ENCODE results near the gene HOXB8.

The HOXB8 gene

DNA sequence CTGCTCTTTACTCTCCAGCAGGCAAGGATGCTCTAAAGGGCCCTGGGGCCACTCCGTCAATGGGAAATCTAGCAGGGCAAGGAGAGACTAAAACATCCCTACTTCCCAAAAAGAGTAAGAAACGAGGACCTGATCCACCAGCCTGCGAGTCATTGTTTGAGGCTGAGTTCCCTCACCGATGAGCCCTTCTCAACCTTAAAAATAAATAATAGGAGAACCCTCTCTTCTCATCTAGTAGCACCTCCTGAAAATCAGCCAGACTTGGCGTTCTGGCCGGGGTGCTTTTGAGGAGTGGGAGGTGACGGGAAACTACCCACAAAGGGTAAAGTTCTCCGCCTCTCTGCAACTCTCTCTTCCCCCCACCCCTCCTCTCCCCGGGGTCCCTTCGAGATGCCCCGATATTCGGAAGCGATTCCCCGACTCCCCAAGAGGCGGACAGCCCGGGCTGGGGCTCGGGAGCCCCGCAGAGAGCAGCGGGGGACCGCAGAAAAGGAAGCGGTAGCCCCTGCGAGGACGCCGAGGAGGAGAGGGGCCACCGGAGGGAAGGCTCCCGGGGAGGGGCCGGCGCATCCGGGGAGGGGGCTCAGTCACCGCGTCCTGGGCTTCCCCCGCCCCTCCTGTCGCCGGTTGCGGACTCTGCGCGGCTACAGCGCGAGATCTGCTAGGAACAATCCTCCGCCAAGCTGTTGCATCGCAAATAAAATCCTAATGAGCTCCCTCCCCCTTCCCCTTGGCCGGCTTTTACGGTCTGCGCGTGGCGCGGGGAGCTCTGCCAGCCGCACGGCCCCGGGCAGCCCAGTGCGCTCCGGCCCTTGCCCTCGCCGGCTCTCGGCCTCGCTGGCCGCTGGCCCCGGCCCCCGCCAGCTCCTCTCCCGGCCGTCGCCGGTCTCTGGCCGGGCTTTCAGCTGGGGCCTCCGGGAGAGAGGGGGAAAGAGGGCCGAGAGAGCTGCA, 9.7 kb upstream of the HOXB8 start:
- DNase-seq (ENCODE audit: low spot score) = no peak

DNA sequence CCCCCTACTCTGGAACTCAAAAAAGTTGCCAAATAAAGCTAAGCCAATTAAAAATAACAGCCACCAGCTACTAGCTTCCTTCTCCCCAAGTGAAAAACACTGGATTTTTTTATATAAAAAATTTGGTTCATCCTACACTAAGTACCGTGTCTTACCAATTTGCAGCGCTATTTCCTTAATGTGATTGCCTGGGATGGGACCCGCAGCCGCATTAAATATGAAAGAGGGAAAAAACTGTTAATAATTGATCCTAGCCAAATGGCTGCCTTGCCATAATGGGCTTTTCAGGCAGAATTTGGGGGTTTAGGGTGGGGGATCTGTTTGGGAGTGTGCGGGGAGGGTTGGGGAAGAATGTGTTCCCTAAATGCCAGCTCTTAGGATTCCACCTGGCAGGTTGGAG, 9.0 kb upstream of the HOXB8 start:
- DNase-seq (ENCODE audit: low spot score) = no peak

DNA sequence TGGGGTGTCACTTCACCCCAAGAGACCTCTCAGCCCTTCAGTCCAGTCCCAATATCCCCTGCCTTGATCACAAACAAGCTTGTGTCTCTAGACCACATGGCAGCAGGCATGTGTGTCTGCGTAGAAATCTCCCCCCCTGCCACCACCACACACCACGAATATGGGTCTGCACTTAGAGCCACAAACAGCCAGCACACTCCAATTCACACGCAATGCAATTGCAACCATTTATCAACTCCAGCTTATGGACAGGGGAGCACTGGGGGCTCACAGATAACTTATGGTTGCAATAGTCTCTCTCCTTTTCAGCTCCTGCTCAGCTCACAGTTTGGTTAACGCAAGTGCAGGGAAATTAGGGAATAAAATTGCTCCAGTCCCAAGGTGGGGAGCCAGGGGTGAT, 8.5 kb upstream of the HOXB8 start:
- DNase-seq (ENCODE audit: low spot score) = no peak

DNA sequence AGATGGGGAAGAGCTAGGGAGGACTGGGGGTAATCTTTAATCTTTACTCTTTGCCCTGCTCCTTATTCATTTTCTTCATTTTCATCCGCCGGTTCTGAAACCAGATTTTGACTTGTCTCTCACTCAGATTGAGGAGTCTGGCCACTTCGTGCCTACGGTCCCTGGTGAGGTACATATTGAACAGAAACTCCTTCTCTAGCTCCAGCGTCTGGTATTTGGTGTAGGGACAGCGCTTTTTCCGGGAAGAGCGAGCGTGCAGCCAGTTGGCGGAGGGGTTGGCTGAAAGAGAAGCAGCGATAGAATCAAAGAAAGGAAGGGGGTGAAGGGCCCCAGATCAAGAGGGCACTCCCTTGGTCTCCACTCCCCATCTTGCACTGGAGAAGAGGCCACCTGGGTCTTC, 7.8 kb upstream of the HOXB8 start:
- no peak for DNase-seq (ENCODE audit: low spot score)

DNA sequence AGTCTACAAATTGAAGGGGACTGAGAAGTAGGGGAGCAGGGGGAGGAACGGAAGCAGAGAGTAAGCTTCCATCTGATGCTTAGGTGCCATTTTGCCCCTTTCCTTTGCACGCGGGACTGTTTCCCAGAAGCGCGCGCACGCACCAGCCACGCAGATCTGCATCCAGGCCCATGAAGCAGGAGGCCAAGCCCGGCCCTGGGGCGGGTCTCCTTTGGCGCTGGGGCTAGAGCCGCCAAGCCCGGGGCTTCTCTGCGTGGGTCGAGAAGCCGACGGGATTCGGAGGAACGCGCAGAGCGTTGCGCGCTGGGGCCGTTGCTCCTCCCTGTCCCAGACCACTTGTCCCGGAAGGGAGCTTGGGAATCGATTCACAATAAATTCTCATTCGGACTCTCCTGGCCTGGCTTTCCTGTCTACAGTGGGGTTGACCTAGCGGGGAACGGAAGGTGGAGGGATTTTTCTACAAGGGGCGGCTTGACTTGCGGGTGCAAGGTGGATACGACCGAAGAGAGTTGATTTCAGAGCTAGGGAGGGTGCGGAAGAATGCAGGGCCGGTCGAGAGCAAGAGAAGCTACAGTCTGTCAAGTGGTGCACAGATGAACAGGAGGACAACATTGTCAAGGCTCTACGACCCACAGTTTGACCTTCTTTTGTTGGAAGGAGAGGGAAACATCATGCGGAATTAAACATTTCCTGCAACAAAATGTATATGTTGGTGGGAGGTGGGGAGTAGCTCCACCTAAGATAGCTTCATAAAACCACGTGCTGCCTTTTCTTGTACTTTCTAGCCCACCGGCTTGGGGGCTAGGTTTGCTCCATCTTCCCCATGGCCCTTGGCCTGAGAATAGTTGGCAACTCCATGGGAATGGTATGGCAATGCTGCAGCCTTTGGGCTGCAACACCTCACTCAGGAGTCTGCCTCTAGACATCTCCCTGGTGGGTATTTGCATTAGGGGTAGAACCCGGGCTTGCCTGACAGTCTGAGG, 6.6 kb upstream of the HOXB8 start:
- no peak for DNase-seq (ENCODE audit: low spot score)

DNA sequence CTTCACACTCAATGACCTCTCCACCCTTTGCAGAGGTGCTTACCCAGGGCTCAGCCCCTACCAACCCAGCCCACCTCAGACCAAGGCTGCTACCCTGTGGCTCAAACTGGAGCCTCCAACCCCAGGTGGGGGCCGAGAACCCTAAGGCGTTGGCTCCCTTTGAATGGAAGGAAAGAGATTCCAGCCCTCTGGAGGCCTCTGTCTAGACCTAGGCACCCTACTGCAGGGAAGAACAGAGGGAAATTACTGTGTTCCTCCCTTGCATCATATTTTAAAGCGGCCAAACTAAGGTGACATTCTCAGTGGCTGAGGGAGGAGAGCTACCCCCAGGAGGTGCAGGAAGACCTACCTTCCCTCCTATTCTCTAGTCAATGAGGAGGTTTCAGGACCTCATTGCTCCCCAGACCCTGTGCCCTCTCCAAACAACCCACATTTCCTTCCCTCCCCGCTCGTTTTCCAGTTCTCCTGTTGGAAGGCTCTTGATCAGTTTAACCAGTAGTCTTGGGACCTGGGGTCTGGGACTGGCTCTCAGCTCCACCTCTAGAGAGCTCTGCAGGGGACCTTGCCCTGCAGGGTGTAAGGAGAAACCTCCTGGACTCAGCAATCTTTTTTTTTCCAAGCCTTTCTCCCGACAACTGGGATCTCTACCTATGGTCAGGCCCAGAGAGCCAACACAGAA, 5.5 kb upstream of the HOXB8 start:
- DNase-seq (ENCODE audit: low spot score) = no peak

DNA sequence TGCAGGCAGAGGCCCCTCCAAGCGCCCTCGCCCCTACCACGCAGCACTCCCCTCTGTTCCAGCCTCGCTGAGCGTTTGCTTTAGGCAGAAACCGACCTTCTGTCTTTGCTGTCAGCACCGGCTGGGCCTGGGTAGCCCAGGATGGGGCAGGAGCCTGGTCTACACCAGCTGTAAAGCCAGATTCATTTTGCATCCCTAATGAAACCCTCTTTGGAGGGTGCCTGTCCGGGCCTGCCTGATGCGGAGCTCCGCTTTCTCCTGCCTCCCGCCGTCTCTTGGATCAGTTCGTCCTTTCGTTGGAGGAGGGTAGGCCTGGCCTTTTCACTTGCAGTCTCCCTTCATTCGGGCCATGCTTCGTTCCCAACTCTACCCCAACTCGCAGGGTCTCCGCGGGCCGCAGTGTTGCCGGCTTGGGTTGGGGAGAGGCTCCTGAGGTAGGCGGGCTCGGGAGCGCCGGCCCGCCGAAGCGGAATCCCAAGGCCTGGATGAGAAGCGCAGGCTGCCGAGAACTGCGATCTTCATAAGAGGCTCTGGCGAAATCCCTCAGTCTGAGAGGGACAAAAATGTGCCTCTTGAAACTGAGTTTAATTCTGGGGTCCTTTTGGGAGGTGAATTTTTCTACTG, 4.8 kb upstream of the HOXB8 start:
- DNase-seq (ENCODE audit: low spot score) = no peak

DNA sequence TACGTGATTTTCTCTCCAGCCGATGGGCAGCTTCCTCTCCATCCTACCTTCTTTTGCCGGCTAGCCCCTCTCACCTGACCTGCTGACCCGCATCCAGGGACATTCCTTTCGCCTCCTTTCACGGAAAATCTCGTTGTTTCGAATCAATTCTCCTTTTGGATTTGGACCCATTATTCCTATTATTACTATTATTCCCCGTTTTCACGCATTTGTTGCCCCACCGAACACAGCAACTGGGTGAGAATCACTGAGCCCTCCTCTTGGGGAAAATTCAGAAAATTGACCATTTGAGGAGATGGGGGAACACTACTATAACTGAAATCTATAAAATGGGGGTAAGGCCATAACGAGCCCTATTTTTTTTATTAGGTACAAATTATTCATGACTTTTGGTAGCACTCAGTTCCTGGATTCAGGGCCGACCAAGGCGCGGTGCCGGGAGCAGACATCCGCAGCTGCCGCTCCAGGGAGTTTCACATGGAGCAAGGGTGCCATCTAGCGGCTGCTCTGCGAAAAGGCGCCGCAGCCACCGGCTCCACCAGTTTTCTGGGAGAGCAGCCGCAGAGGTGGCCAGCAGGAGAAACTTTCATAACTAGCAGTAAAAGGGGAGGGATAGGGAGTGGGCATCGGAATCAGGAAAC, 3.3 kb upstream of the HOXB8 start:
- DNase-seq (ENCODE audit: low spot score) = peak; percentile 93

DNA sequence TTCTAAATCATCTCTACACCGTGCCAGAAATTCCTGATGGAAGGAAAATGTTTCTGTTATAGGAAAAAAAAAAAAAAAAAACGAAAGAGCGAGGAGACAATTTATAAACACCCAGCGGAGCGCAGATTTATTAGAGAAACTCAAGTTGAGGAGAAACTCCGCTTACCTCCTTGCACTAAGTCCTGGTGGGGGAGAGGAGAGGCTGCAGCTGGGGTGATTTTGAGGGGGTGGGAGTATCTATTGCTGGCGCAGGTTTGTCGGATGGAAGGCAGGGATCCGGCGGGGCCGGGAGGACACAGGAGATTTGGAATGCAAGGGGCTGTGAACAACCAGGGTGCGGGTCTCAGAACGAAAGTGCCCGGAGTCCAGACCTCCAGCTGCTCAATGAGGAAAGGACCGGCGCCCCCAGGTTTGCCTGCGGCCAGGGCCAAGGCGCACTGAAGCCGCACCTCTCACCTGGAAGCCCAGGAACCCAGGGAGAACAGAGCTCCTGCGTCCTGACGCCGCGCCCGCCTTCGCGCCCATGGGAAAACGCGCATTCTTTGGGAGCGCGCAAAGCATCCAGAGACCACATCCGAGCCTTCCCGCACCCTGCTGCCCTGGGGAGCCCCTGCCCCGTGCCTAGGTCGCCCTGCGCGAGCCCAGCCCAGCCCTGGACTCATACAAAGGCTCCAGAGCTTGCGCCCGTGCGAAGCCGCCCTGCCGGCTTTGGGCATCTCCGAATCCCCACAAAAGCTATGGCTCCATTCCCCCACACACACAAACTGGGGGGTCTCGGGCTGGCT, 2.6 kb upstream of the HOXB8 start:
- no peak for DNase-seq (ENCODE audit: low spot score)

DNA sequence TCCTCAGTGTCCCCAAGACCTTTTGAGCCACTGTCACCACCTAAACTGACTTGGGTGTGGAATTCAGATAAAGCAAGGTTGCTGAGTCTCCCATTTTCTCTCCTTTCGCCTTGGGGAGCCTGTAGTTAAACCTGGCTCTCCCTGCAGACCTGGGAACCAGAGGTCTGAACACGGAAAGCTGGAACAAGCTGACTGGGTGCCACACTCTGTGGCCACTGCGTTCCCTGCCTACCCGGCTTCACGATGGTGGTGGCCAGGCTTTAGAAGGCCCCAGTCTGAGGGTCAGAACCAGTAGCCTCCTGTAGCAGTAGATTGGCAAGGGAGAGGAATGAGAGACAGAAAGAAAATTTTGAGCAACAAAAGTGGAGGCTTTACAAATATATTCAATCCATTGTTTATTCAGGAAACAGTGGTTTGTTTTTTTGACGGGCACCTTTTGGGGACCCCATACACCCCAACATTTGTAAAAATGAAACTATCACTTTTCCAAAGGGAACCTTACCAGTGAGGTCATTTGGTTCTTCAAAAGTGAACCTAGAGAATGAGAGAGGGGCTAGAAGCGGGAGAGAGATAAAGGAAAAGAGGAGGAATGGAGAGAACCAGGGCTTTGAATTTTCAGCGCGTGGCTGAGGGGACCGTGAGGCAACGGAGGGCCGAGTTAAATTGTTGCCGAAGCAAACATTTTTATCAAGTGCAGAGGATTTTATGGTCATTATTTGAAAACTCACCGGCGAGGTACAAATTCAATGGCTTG, 1.8 kb upstream of the HOXB8 start:
- no peak for DNase-seq (ENCODE audit: low spot score)

DNA sequence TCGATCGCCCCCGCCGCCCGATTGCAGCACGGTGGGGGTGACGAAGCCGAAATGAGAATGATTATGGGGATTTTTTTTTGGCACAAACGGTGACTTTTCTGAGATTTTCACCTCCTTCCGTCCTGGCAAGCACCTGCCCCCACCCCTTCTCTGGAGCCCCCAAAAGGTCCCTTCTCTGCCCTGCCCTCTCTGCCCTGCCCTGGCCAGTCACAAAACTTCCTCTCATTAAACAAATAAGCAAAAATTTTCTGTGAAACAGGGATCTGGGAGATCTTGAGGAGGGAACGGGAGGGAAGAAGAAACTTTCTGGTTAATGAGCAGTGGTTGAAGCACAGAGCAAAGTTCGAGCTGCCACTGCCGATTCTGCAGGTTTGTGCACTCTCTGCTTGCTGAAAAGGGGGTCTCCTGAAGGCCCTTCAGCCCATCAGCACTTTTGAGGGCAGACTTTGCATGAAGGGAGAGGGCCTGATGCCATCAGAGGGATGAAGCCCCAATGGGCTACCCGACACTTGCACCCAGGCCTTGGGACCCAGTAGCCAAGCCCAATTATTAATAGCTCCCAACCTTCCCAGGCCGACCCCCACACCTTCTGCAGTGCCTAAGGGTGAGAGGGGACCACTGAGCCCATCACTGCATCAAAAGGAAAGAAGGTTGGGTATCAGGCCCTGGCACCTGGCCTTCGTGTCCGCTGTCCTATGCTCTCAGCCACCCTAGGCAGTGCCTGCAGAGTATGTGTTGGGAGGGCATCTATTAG, 1.0 kb upstream of the HOXB8 start:
- no peak for DNase-seq (ENCODE audit: low spot score)

DNA sequence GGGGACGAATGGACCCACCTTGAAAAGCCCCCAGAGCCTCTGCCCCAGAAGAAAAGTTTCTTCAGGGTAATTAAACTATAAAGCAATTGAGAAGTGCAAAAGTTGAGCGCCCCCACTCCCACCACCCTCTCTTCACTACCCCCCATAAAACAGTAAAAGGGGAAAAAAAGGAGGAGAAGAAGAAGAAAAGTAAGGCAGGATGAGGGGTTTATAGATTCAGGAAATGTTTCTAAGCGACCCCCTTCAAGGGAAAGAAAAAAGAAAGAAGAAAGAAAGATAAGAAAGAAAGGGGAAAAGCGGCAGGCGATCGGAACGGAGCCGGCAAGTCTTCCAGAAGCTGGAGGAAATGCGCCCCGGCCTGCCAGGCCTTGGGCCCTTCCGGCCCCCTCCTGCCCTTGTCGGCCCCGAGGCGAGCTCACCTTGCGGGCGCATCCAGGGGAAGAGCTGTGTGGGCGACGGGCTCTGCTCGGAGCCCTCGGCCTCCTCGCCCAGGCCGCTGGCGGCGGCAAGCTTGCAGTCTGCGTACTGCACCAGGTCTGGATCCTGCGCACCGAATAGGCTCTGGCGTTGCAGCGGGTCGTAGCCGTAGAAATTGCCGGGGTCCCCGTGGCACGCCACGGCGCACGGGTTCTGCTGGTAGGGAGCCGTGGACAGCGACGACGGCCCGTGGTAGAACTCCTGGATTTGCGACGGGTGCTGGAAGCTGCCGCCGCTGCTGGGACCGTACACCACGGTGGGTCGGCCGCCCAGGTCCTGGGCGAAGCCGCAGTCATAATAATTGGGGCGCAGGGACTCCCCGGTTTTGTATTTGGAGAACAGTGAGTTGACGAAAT, 1.0 kb downstream of the HOXB8 start:
- DNase-seq (ENCODE audit: low spot score) = no peak

DNA sequence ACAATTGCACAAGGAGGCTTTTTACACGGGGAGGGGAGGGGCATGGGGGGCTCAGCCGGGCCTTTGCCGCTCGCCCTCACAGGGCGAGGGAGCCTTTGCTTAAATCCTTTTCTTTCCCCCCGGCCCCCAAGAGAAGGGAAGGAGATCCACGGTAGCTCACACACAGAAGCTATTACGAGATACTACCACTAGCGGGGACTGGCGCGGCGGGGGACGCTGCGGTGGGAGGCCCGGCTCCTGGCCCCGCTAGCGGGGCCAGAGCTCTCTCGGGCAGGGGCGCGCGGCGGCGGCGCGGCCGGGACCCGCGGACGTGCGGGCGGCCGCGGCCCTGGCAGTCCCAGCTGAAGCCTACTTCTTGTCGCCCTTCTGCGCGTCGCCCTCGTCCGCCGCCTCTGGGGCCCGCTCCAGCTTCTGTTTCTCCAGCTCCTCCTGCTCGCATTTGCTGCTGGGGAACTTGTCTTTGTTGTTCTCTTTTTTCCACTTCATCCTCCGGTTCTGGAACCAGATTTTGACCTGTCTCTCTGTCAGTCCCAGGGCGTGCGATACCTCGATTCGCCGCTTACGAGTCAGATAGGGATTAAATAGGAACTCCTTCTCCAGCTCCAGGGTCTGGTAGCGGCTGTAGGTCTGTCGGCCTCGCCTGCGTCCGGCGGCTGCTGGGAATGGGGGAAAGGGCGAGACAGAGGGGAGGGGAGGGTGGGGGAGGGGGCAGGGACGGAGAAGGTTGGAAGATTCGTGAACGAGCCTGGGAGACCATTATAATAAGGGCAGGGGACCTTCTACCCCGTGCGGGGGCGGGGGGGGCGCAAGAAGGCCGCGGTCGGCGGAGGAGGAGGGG, 2.0 kb downstream of the HOXB8 start:
- no peak for DNase-seq (ENCODE audit: low spot score)

DNA sequence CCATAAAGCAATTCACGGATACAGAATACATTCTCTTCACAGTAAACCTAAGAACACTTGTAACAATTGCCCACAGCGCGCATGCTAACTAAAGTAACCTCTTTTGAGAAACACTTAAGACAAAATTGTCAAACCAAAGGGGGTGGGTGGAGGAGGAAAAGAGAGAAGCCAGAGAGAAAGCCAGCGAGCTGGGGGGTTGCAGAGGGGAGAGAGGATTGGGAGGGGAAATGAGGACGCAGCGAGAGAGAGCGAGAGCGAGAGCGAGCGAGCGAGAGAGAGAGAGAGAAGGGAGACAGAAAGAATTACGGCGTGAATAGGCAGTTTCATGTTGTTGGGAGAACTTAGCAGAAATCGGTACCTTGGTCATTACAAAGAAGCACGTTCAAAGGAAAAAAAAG, 2.6 kb downstream of the HOXB8 start:
- no peak for DNase-seq (ENCODE audit: low spot score)

DNA sequence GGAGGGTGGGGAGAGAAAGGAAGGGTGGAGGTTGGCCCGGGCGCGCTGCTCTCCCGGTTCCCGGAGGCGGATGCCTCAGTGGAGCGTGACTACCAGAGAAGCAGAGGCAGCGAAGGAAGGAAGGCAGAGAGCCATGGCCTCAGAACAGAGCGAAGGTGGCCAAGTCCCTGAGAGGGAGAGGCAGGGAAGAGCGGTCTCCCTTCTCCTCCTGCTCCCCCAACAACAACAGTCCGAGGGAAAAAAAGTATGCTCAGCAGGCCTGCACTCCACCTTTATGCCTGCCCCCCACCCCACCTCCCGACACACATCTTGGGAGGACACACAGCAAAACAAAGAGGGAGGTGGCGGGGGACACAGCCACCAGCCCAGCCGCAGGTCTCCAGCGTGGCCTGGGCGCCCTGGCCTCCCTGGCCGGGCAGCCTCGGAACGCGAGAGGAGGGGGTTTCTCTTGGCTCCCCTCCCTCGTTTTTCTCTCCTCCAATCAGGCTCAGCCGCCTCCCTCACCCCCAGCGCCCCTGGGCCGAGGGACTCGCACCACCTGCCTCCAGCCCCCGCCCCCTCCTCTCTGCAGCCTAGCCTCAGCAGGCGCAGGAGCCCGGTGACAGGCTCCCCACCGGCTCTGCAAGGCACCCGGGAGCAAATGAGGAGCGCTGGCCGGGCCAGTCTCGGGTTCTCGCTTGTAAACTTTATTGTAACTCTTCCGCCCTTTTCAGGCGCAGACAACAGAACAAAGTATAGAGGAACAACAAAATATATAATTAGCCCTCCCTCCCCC, 3.2 kb downstream of the HOXB8 start:
- no peak for DNase-seq (ENCODE audit: low spot score)

DNA sequence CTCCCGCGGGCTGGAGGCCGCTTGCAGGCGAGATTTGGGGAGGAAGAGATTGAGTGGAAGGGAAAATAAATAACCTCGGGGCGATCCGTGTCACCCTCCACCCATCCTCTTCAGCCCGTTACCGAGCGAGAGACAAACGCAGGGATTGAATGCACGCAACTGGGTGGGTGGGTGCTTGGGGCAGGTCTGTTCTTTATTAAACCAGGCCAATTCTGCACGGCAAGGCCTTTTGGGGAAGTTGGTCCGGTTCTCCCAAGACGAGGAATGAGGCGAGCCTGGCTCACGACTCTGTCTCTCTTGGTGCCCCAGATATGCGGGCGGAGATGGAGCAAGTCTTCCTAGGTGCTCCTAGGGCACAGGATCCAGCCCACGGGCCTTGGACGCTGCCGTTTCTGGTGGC, 3.9 kb downstream of the HOXB8 start:
- DNase-seq (ENCODE audit: low spot score) = no peak

Data from LoVo (cell line).